ENCODE results near the gene HYLS1. TPM values are rescaled to one million over a fixed set of nuclear protein-coding genes. Genes with fewer than 3 reads are reported as not detected.
A peak's percentile ranks its signal among the peaks of the same experiment; 100 is the strongest.

HYLS1 gene
- total and polyA plus RNA-seq, 10 donors = 3.0 to 7.7 (median 4.3) TPM

- H3K36me3 ChIP-seq = no peaks in the 10 kb centered on the region
- intact Hi-C loops (cut with DNase I; ENCODE audit: low total_unique reads) = loop anchor here (10.0 kb wide), 1 partner anchor 250 kb away; the partner anchor contains the start of gene CHEK1
- TF ChIP-seq CTCF (IDR thresholded peaks at IDR 0.05 in 8 of 11, conservative IDR thresholded peaks at IDR 0.05 in 3 of 11) (peak; percentile 44 to 78 (median 70)), POLR2AphosphoS5 (IDR thresholded peaks at IDR 0.05) (no peak), POLR2A (IDR thresholded peaks at IDR 0.05) (no peak)
- H3K4me3 ChIP-seq = no peak overlapping the region
- H3K9me3 ChIP-seq = peaks cover 0 to 10% (median 6%) of the 10 kb centered on the region in 8 donors
- DNase-seq = no peak
- H3K4me1 ChIP-seq = no peaks in the 10 kb centered on the region
- no peak overlapping the region for H3K27ac ChIP-seq
- WGBS, 5 donors = 12 to 18% (median 15%) methylated on average over 8 of the region's 8 CpGs
- no peaks in the 10 kb centered on the region for H3K27me3 ChIP-seq (replicated peaks in 1 of 7)
Observed at GRCh38 chr11:125874556-125875124, 12.8 kb upstream of the HYLS1 start.

GRCh38 chr11:125881291-125881690 lies 6.2 kb upstream of the HYLS1 start:
- Histone ChIP-seq H3K4me3 (no peak overlapping the region), H3K4me1 (peaks cover 0 to 3% (median 0%) of the 10 kb centered on the region in 6 donors), H3K27ac (no peak overlapping the region), H3K27me3 (replicated peaks in 1 of 7) (no peaks in the 10 kb centered on the region), H3K36me3 (no peaks in the 10 kb centered on the region), H3K9me3 (no peaks in the 10 kb centered on the region)
- TF ChIP-seq POLR2A (IDR thresholded peaks at IDR 0.05) = no peak
- no peak for TF ChIP-seq CTCF (IDR thresholded peaks at IDR 0.05 in 8 of 11, conservative IDR thresholded peaks at IDR 0.05 in 3 of 11)
- TF ChIP-seq POLR2AphosphoS5 (IDR thresholded peaks at IDR 0.05) = no peak
- WGBS, 5 donors = 64 to 96% (median 85%) methylated on average over 1 of the region's 1 CpG
- no peak for DNase-seq
- intact Hi-C loops (cut with DNase I; ENCODE audit: low total_unique reads) = no loop called here

DNA sequence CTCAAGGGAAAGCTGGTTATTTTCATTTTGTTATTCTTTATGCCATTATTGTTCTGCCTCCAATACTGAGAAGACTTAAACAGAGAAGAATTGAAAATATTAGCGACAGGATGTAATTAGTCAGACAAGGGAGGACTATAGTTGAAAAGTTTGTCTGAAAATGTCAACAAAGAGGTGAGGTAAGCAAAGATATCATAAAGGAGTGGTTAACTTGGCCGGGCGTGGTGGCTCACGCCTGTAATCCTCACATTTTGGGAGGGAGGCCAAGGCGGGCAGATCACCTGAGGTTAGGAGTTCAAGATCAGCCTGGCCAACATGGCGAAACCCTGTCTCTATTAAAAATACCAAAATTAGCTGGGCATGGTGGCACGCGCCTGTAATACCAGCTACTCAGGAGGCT lies 4.1 kb upstream of the HYLS1 start:
- WGBS, 5 donors = 80 to 91% (median 85%) methylated on average over 8 of the region's 8 CpGs
- no peaks in the 10 kb centered on the region for H3K27me3 ChIP-seq (replicated peaks in 1 of 7)
- intact Hi-C loops (cut with DNase I; ENCODE audit: low total_unique reads) = no loop called here

More for the DNA sequence above, 4.1 kb upstream of the HYLS1 start:
- TF ChIP-seq CTCF (IDR thresholded peaks at IDR 0.05 in 8 of 11, conservative IDR thresholded peaks at IDR 0.05 in 3 of 11) (no peak), POLR2A (IDR thresholded peaks at IDR 0.05) (no peak), POLR2AphosphoS5 (IDR thresholded peaks at IDR 0.05) (no peak)
- no peak for DNase-seq
- no peak overlapping the region for H3K27ac ChIP-seq
- H3K4me3 ChIP-seq = no peak overlapping the region
- H3K4me1 ChIP-seq = peaks cover 0 to 18% (median 8%) of the 10 kb centered on the region in 6 donors
- no peaks in the 10 kb centered on the region for H3K9me3 ChIP-seq
- H3K36me3 ChIP-seq = no peaks in the 10 kb centered on the region

Data from spleen (tissue), 11 donors.